Left ventricle myocardium inferior (tissue), 1 donor: Measurements from ENCODE around the gene LDLRAD4. TPM values are rescaled to one million over a fixed set of nuclear protein-coding genes. Genes with fewer than 3 reads are reported as not detected.
A peak's percentile ranks its signal among the peaks of the same experiment; 100 is the strongest.

Source experiments
- DNase-seq: peaks from one replicate; pipeline ENCODE4 v3.0.0-alpha.2; 2020
- H3K27ac ChIP-seq: fragments of 200-600 bp; replicated peaks from 2 replicates; pipeline ENCODE4 v1.8.0; 2021
- H3K27me3 ChIP-seq: fragments of 200-600 bp; 2 replicates; pipeline ENCODE4 v1.8.0; 2021; ENCODE audit warnings: low read depth
- H3K36me3 ChIP-seq: fragments of 200-600 bp; 2 replicates; pipeline ENCODE4 v1.8.0; 2021
- H3K4me1 ChIP-seq: fragments of 200-600 bp; 2 replicates; pipeline ENCODE4 v1.8.0; 2021
- H3K4me3 ChIP-seq: fragments of 200-600 bp; 2 replicates; pipeline ENCODE4 v1.8.0; 2021; ENCODE audit warnings: mild to moderate bottlenecking, moderate library complexity
- H3K9me3 ChIP-seq: fragments of 200-600 bp; replicated peaks from 2 replicates; pipeline ENCODE4 v1.8.0; 2021
- intact Hi-C: fragments of 100-400 bp; cut with micrococcal nuclease; formaldehyde crosslinking; loops from one replicate; pipeline ENCODE4 v1.11.0; 2022
- total RNA-seq: library from RNA; stranded (reverse); fragmentation: NEBNext Ultra II Directional; extraction: Animal tissue kit (Norgen Biotek cat#: 25700); gene quantifications from one replicate; pipeline ENCODE4 v1.2.1, GENCODE V29; 2021
- TF ChIP-seq, protein P1 (sequence below): fragments of 200-600 bp; IDR thresholded peaks from 2 replicates; pipeline ENCODE4 v1.8.0; 2021; ENCODE audit warnings: antibody characterized with exemption, mild to moderate bottlenecking, borderline replicate concordance
- donor health status: DM: no; HTN: yes; CAD: no; lungs with severe emphysema.

LDLRAD4 gene
- total RNA-seq, 1 donor from 2014 or later, result 43.3 TPM

DNA sequence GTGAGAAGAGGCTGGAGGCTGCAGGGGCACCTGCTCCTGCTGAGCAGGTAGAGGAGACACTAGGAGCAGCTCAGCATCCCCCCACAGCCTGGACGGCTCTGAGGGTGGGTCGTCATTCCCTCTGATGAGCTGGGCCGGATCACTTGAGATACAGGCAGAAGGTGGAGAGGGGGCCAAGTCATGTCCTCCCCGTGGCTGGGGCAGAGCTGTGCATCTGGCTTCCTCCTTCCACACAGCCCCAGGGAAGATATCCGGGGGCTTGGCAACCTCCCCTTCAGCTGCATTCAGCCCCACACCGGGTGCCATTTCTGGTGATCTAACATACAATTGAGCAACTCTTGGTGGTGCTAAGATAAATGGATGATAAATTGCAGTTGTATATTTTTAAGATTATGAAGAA, 236.9 kb downstream of the LDLRAD4 start:
- H3K27me3 ChIP-seq, result no peaks in the 10 kb centered on the region
- H3K4me3 ChIP-seq, result no peak overlapping the region
- TF ChIP-seq, protein P1, sequence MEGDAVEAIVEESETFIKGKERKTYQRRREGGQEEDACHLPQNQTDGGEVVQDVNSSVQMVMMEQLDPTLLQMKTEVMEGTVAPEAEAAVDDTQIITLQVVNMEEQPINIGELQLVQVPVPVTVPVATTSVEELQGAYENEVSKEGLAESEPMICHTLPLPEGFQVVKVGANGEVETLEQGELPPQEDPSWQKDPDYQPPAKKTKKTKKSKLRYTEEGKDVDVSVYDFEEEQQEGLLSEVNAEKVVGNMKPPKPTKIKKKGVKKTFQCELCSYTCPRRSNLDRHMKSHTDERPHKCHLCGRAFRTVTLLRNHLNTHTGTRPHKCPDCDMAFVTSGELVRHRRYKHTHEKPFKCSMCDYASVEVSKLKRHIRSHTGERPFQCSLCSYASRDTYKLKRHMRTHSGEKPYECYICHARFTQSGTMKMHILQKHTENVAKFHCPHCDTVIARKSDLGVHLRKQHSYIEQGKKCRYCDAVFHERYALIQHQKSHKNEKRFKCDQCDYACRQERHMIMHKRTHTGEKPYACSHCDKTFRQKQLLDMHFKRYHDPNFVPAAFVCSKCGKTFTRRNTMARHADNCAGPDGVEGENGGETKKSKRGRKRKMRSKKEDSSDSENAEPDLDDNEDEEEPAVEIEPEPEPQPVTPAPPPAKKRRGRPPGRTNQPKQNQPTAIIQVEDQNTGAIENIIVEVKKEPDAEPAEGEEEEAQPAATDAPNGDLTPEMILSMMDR, result no peak
- no peak for DNase-seq
- peak overlapping the region; percentile 17 for H3K27ac ChIP-seq
- H3K36me3 ChIP-seq, result no peaks in the 10 kb centered on the region
- H3K4me1 ChIP-seq, result peaks cover 56% of the 10 kb centered on the region
- peaks cover 7% of the 10 kb centered on the region for H3K9me3 ChIP-seq
- intact Hi-C loops, result loop anchor here (10.0 kb wide), 1 partner anchor 71 kb away; no protein-coding TSS in a partner anchor

- no peak for DNase-seq
- Histone ChIP-seq H3K27me3 (no peaks in the 10 kb centered on the region), H3K9me3 (peaks cover 7% of the 10 kb centered on the region), H3K4me1 (peaks cover 50% of the 10 kb centered on the region), H3K4me3 (no peak overlapping the region), H3K36me3 (no peaks in the 10 kb centered on the region), H3K27ac (peak overlapping the region; percentile 17)
- TF ChIP-seq, protein P1, result no peak
- intact Hi-C loops, result loop anchor here (10.0 kb wide), 1 partner anchor 71 kb away; no protein-coding TSS in a partner anchor
These were observed 237.5 kb downstream of the LDLRAD4 start for GRCh38 chr18:13455960-13456481.

- Histone ChIP-seq H3K4me3 (no peak overlapping the region), H3K27me3 (no peaks in the 10 kb centered on the region), H3K9me3 (peaks cover 7% of the 10 kb centered on the region), H3K4me1 (peaks cover 43% of the 10 kb centered on the region), H3K36me3 (no peaks in the 10 kb centered on the region), H3K27ac (peak overlapping the region; percentile 17)
- intact Hi-C loops, result loop anchor here (10.0 kb wide), 1 partner anchor 72 kb away; no protein-coding TSS in a partner anchor
- TF ChIP-seq, protein P1, result no peak
- DNase-seq, result no peak
These were observed 238.2 kb downstream of the LDLRAD4 start for GRCh38 chr18:13456736-13457271.

DNA sequence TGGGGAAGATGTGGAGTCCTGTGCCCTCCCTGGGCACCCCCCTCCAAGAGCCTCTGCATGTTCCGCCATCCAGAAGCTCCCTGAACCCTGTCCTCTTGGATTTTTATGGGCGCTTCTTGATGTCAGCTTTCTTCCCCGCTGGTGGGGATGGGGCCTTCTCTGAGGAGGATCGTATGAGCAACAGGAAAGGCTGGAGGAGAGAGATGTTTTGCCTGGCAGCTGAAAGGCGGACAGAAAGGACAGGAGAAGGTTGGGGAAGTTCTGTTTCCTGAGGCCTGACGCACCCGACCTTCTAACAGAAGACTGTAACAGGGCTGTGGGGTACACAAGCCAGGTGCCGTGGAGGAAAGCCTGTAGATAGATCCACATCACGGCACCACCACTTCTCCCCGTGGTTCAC, 238.8 kb downstream of the LDLRAD4 start:
- Histone ChIP-seq H3K4me3 (no peak overlapping the region), H3K4me1 (peaks cover 37% of the 10 kb centered on the region), H3K27ac (no peak overlapping the region), H3K36me3 (no peaks in the 10 kb centered on the region), H3K9me3 (peaks cover 7% of the 10 kb centered on the region), H3K27me3 (no peaks in the 10 kb centered on the region)
- no peak for DNase-seq
- TF ChIP-seq, protein P1, result no peak
- intact Hi-C loops, result loop anchor here (10.0 kb wide), 1 partner anchor 73 kb away; no protein-coding TSS in a partner anchor

DNA sequence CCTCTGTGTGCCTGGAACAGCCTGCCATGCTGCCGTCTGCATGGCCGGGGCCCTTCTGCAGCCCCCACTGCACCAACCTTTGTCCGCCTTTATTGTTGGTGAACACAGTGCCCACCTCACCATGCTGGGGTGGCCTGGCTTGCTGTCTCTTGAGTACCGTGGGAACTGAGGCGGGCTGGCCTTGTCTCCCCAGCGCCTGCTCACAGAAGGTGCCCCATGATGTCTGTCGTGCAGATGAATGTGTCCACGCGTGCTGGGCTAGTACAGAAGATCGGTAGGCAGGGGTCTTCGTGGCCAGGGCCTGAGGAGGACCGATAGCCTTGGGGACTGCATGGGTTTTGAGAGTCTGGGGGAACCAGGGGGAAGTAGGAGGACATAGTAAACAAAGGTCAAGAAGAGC, 242.4 kb downstream of the LDLRAD4 start:
- H3K27ac ChIP-seq, result no peak overlapping the region
- TF ChIP-seq, protein P1, result no peak
- H3K36me3 ChIP-seq, result no peaks in the 10 kb centered on the region
- intact Hi-C loops, result no loop called here
- no peak overlapping the region for H3K4me3 ChIP-seq
- no peaks in the 10 kb centered on the region for H3K27me3 ChIP-seq
- H3K4me1 ChIP-seq, result peaks cover 33% of the 10 kb centered on the region
- peaks cover 7% of the 10 kb centered on the region for H3K9me3 ChIP-seq
- no peak for DNase-seq
